Trophoblast cell (in vitro differentiated cells and primary cell): ENCODE results near the gene ATG4B.
A peak's percentile ranks its signal among the peaks of the same experiment; 100 is the strongest.

ENCODE experiments used
- DNase-seq, 2 donors: peaks; one replicate each; pipeline ENCODE4 v3.0.0-alpha.2; 2016
- H2AFZ ChIP-seq: 2 replicates; pipeline ENCODE4 v1.6.1; 2013; ENCODE audit warnings: low read length, moderate library complexity, mild to moderate bottlenecking; ENCODE audit not compliant: insufficient read depth, poor library complexity
- H2AK5ac ChIP-seq: 2 replicates; pipeline ENCODE4 v1.6.1; 2013; ENCODE audit warnings: mild to moderate bottlenecking, low read length
- H2BK120ac ChIP-seq: 2 replicates; pipeline ENCODE4 v1.6.1; 2013; ENCODE audit warnings: low read length, mild to moderate bottlenecking, moderate library complexity; ENCODE audit not compliant: insufficient read depth, poor library complexity
- H2BK12ac ChIP-seq: 2 replicates; pipeline ENCODE4 v1.6.1; 2013; ENCODE audit warnings: mild to moderate bottlenecking, low read length, moderate library complexity
- H2BK5ac ChIP-seq: 2 replicates; pipeline ENCODE4 v1.6.1; 2013; ENCODE audit warnings: low read length, low read depth, moderate library complexity, mild to moderate bottlenecking; ENCODE audit not compliant: poor library complexity
- H3K14ac ChIP-seq: 2 replicates; pipeline ENCODE4 v1.6.1; 2013; ENCODE audit warnings: mild to moderate bottlenecking, low read length
- H3K18ac ChIP-seq: 2 replicates; pipeline ENCODE4 v1.6.1; 2013; ENCODE audit warnings: mild to moderate bottlenecking, low read length
- H3K23ac ChIP-seq: 2 replicates; pipeline ENCODE4 v1.6.1; 2013; ENCODE audit warnings: low read length
- H3K27ac ChIP-seq: 2 replicates; pipeline ENCODE4 v1.5.1; 2013; ENCODE audit warnings: low read depth, mild to moderate bottlenecking, inconsistent platforms, low read length, moderate library complexity
- H3K27me3 ChIP-seq: 2 replicates; pipeline ENCODE4 v1.6.1; 2013; ENCODE audit warnings: inconsistent platforms, mild to moderate bottlenecking, low read length, moderate library complexity; ENCODE audit not compliant: insufficient read depth
- H3K36me3 ChIP-seq, 2 experiments: 1 replicate in 1 of 2; 2 replicates in 1 of 2; pipeline ENCODE4 v1.6.1; 2013; ENCODE audit warnings: low read length in 2 of 2, mild to moderate bottlenecking in 2 of 2, moderate library complexity in 1 of 2; ENCODE audit not compliant: insufficient read depth in 2 of 2, control insufficient read depth in 1 of 2
- H3K4ac ChIP-seq: 2 replicates; pipeline ENCODE4 v1.6.1; 2013; ENCODE audit warnings: low read depth, mild to moderate bottlenecking, low read length, moderate library complexity
- H3K4me1 ChIP-seq, 2 experiments: 1 replicate in 1 of 2; 2 replicates in 1 of 2; pipeline ENCODE4 v1.6.1; 2013; ENCODE audit warnings: low read length in 2 of 2, mild to moderate bottlenecking in 2 of 2, moderate library complexity in 1 of 2; ENCODE audit not compliant: insufficient read depth in 2 of 2, control insufficient read depth in 1 of 2
- H3K4me2 ChIP-seq: 2 replicates; pipeline ENCODE4 v1.6.1; 2013; ENCODE audit warnings: inconsistent platforms, mild to moderate bottlenecking, low read length, moderate library complexity
- H3K4me3 ChIP-seq: 2 replicates; pipeline ENCODE4 v1.5.1; 2013; ENCODE audit warnings: mild to moderate bottlenecking, low read depth, low read length, inconsistent platforms
- H3K79me1 ChIP-seq: one replicate; pipeline ENCODE4 v1.6.1; 2013; ENCODE audit warnings: low read length
- H3K79me2 ChIP-seq: 2 replicates; pipeline ENCODE4 v1.6.1; 2013; ENCODE audit warnings: low read length, mild to moderate bottlenecking; ENCODE audit not compliant: control insufficient read depth, insufficient read depth, poor library complexity
- H3K9ac ChIP-seq: 2 replicates; pipeline ENCODE4 v1.6.1; 2013; ENCODE audit warnings: mild to moderate bottlenecking, low read length
- H3K9me3 ChIP-seq: 2 replicates; pipeline ENCODE4 v1.6.1; 2013; ENCODE audit warnings: low read depth, mild to moderate bottlenecking, control low read depth, inconsistent platforms, low read length; ENCODE audit not compliant: insufficient read depth
- H4K12ac ChIP-seq: 2 replicates; pipeline ENCODE4 v1.6.1; 2013; ENCODE audit warnings: low read depth, mild to moderate bottlenecking, low read length, moderate library complexity
- H4K8ac ChIP-seq: 2 replicates; pipeline ENCODE4 v1.6.1; 2013; ENCODE audit warnings: low read depth, mild to moderate bottlenecking, low read length, moderate library complexity
- H4K91ac ChIP-seq: one replicate; pipeline ENCODE4 v1.6.1; 2013; ENCODE audit warnings: low read depth, mild to moderate bottlenecking, low read length, moderate library complexity
- WGBS: extraction: QIAGEN DNeasy Blood & Tissue Kit; methylation state at CpG from one replicate; pipeline ENCODE4 v1.1.7; 2013; ENCODE audit warnings: missing lambda C conversion rate; ENCODE audit not compliant: insufficient read length, insufficient coverage; ENCODE audit errors: extremely low coverage; 5-methylcytosine and 5-hydroxymethylcytosine counted together

ATG4B gene

GRCh38 chr2:241618296-241618805 is 19.1 kb upstream of the ATG4B start:
- H3K4ac ChIP-seq, result no peak overlapping the region
- WGBS, result no CpG with 5 or more reads among the region's 5 CpGs
- H3K79me2 ChIP-seq, result no peaks in the 10 kb centered on the region
- H3K14ac ChIP-seq, result no peak overlapping the region
- H3K9me3 ChIP-seq, result peaks cover 5% of the 10 kb centered on the region
- H3K18ac ChIP-seq, result no peak overlapping the region
- H3K4me1 ChIP-seq, result peaks cover 0 to 4% of the 10 kb centered on the region in 2 experiments
- no peak overlapping the region for H4K8ac ChIP-seq
- H3K36me3 ChIP-seq, result peaks cover 10 to 13% of the 10 kb centered on the region in 2 experiments
- H3K79me1 ChIP-seq, result no peaks in the 10 kb centered on the region
- H2AK5ac ChIP-seq, result no peak overlapping the region
- H4K91ac ChIP-seq, result no peak overlapping the region
- H4K12ac ChIP-seq, result no peak overlapping the region
- H2BK5ac ChIP-seq, result no peak overlapping the region
- no peak for DNase-seq
- H2BK12ac ChIP-seq, result no peak overlapping the region
- no peak overlapping the region for H3K27ac ChIP-seq
- H3K4me3 ChIP-seq, result no peak overlapping the region
- H3K4me2 ChIP-seq, result no peak overlapping the region
- no peak overlapping the region for H3K23ac ChIP-seq
- H3K9ac ChIP-seq, result no peak overlapping the region
- H3K27me3 ChIP-seq, result no peaks in the 10 kb centered on the region
- H2AFZ ChIP-seq, result no peak overlapping the region
- no peak overlapping the region for H2BK120ac ChIP-seq

GRCh38 chr2:241618829-241619228 is 18.7 kb upstream of the ATG4B start:
- Histone ChIP-seq H3K4me1 (peaks cover 0 to 4% of the 10 kb centered on the region in 2 experiments), H3K9me3 (peaks cover 5% of the 10 kb centered on the region), H3K18ac (no peak overlapping the region), H3K4ac (no peak overlapping the region), H3K27me3 (no peaks in the 10 kb centered on the region), H3K14ac (no peak overlapping the region), H4K91ac (no peak overlapping the region), H2BK5ac (no peak overlapping the region), H3K79me1 (no peaks in the 10 kb centered on the region), H3K27ac (no peak overlapping the region), H4K12ac (no peak overlapping the region), H2BK12ac (no peak overlapping the region), H3K4me3 (no peak overlapping the region), H4K8ac (no peak overlapping the region), H2BK120ac (no peak overlapping the region), H3K36me3 (peaks cover 10 to 12% of the 10 kb centered on the region in 2 experiments), H3K4me2 (no peak overlapping the region), H3K79me2 (no peaks in the 10 kb centered on the region), H2AK5ac (no peak overlapping the region), H3K9ac (no peak overlapping the region), H2AFZ (no peak overlapping the region), H3K23ac (no peak overlapping the region)
- no CpG with 5 or more reads among the region's 11 CpGs for WGBS
- DNase-seq, result no peak

DNA sequence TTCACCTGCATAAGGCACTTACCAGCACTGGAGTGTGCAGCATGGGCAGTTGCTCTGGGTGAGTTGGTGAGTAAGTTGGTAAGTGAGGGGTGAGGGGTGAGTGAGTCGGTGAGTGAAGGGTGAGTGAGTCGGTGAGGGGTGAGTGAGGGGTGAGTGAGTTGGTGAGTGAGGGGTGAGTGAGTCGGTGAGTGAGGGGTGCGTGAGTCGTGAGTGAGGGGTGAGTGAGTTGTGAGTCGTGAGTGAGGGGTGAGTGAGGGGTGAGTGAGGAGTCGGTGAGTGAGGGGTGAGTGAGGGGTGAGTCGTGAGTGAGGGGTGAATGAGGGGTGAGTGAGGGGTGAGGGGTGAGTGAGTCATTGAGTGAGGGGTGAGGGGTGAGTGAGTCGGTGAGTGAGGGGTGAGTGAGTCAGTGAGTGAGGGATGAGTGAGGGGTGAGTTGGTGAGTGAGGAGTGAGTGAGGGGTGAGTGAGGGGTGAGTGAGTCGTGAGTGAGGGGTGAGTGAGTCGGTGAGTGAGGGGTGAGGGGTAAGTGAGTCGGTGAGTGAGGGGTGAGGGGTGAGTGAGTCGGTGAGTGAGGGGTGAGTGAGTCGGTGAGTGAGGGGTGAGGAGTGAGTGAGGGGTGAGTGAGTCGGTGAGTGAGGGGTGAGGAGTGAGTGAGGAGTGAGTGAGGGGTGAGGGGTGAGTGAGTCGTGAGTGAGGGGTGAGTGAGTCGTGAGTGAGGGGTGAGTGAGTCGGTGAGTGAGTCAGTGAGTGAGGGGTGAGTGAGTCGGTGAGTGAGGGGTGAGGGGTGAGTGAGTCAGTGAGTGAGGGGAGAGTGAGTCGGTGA is 17.7 kb upstream of the ATG4B start:
- Histone ChIP-seq H3K4me1 (peaks cover 0 to 4% of the 10 kb centered on the region in 2 experiments), H3K79me2 (no peaks in the 10 kb centered on the region), H3K4me2 (no peak overlapping the region), H3K27ac (no peak overlapping the region), H3K79me1 (no peaks in the 10 kb centered on the region), H4K8ac (no peak overlapping the region), H2BK120ac (no peak overlapping the region), H3K36me3 (peaks cover 10 to 12% of the 10 kb centered on the region in 2 experiments), H4K12ac (no peak overlapping the region), H3K9ac (no peak overlapping the region), H3K27me3 (no peaks in the 10 kb centered on the region), H3K4ac (no peak overlapping the region), H3K14ac (no peak overlapping the region), H3K4me3 (no peak overlapping the region), H2AK5ac (no peak overlapping the region), H2AFZ (no peak overlapping the region), H2BK12ac (no peak overlapping the region), H3K9me3 (peaks cover 5% of the 10 kb centered on the region), H4K91ac (no peak overlapping the region), H3K18ac (no peak overlapping the region), H2BK5ac (no peak overlapping the region), H3K23ac (no peak overlapping the region)
- DNase-seq, result no peak
- 100% methylated on average over 11 of the region's 20 CpGs for WGBS

GRCh38 chr2:241620419-241620769 is 17.1 kb upstream of the ATG4B start:
- Histone ChIP-seq H2BK120ac (no peak overlapping the region), H3K27ac (no peak overlapping the region), H3K36me3 (peaks cover 10 to 12% of the 10 kb centered on the region in 2 experiments), H2AFZ (no peak overlapping the region), H3K4me1 (peaks cover 0 to 4% of the 10 kb centered on the region in 2 experiments), H4K91ac (no peak overlapping the region), H3K4me2 (no peak overlapping the region), H3K79me2 (no peaks in the 10 kb centered on the region), H3K18ac (no peak overlapping the region), H2BK5ac (no peak overlapping the region), H4K12ac (no peak overlapping the region), H4K8ac (no peak overlapping the region), H3K9ac (no peak overlapping the region), H3K14ac (no peak overlapping the region), H2BK12ac (no peak overlapping the region), H3K9me3 (peaks cover 5% of the 10 kb centered on the region), H3K23ac (no peak overlapping the region), H3K4ac (no peak overlapping the region), H3K27me3 (no peaks in the 10 kb centered on the region), H3K4me3 (no peak overlapping the region), H2AK5ac (no peak overlapping the region), H3K79me1 (no peaks in the 10 kb centered on the region)
- 100% methylated on average over 1 of the region's 6 CpGs for WGBS
- DNase-seq, result peak; percentile 6 to 17
